HepG2 (cell line): ENCODE data around the gene CARMIL1. TPM values are rescaled to one million over a fixed set of nuclear protein-coding genes. Genes with fewer than 3 reads are reported as not detected.

Source experiments
- CBFB ChIP-seq: sonication (generic); formaldehyde crosslinking; IDR thresholded peaks from 2 replicates; pipeline ENCODE4 v1.4.0; 2020; ENCODE audit warnings: missing genetic modification reagents
- FOSL1 ChIP-seq: sonication (generic); formaldehyde crosslinking; IDR thresholded peaks from 2 replicates; pipeline ENCODE4 v1.9.0; 2021; ENCODE audit warnings: missing genetic modification reagents, borderline replicate concordance
- FOXA1 ChIP-seq, 2 experiments: fragments of 450-650 bp in 1 of 2; sonication (generic) in 1 of 2; formaldehyde crosslinking in 1 of 2; IDR thresholded peaks; 2 replicates each; pipeline versions ENCODE4 v1.4.0 to v1.6.1; 2016 to 2020; ENCODE audit warnings: missing genetic modification reagents in 1 of 2
- FOXP1 ChIP-seq, 2 experiments: fragments of 450-650 bp in 1 of 2; IDR thresholded peaks; 2 replicates each; pipeline ENCODE4 v1.6.1; 2017 to 2018; ENCODE audit warnings: antibody characterized with exemption in 1 of 2
- GLI4 ChIP-seq: sonication (generic); formaldehyde crosslinking; IDR thresholded peaks from 2 replicates; pipeline ENCODE4 v1.5.1; 2020; ENCODE audit warnings: missing genetic modification reagents, mild to moderate bottlenecking, moderate library complexity, borderline replicate concordance
- GTF2F1 ChIP-seq: fragments of 150-350 bp; IDR thresholded peaks from 2 replicates; pipeline ENCODE4 v1.6.1; 2014; ENCODE audit warnings: low read length
- ISL2 ChIP-seq: sonication (generic); formaldehyde crosslinking; IDR thresholded peaks from 2 replicates; pipeline ENCODE4 v1.5.0; 2020; ENCODE audit warnings: missing genetic modification reagents
- REXO4 ChIP-seq: sonication (generic); formaldehyde crosslinking; IDR thresholded peaks from 2 replicates; pipeline ENCODE4 v1.8.0; 2022; ENCODE audit warnings: missing genetic modification reagents, mild to moderate bottlenecking, borderline replicate concordance
- SIN3B ChIP-seq: fragments of 150-350 bp; IDR thresholded peaks from 2 replicates; pipeline ENCODE4 v1.6.1; 2014; ENCODE audit warnings: low read length
- SOX6 ChIP-seq, 2 experiments: fragments of 450-650 bp in 1 of 2; sonication (generic) in 1 of 2; formaldehyde crosslinking in 1 of 2; IDR thresholded peaks; 2 replicates each; pipeline versions ENCODE4 v1.4.0 to v1.6.1; 2017 to 2020; ENCODE audit warnings: antibody characterized with exemption in 1 of 2, mild to moderate bottlenecking in 1 of 2, missing genetic modification reagents in 1 of 2
- WIZ ChIP-seq: sonication (generic); formaldehyde crosslinking; IDR thresholded peaks from 2 replicates; pipeline ENCODE4 v1.5.1; 2020; ENCODE audit warnings: mild to moderate bottlenecking, missing genetic modification reagents
- ZNF382 ChIP-seq: sonication (generic); formaldehyde crosslinking; IDR thresholded peaks from 2 replicates; pipeline ENCODE4 v1.5.0; 2020; ENCODE audit warnings: missing genetic modification reagents, mild to moderate bottlenecking, borderline replicate concordance
- ZNF644 ChIP-seq: IDR thresholded peaks from 2 replicates; pipeline ENCODE4 v1.6.1; 2016; ENCODE audit warnings: low read depth
- ZNF816 ChIP-seq: sonication (generic); formaldehyde crosslinking; IDR thresholded peaks from 2 replicates; pipeline ENCODE4 v1.8.0; 2022; ENCODE audit warnings: missing genetic modification reagents, mild to moderate bottlenecking, borderline replicate concordance
- polyA plus RNA-seq, 8 experiments: library from polyadenylated mRNA; depleted of rRNA in 3 of 8; stranded (reverse) in 7 of 8; unstranded in 1 of 8; fragments of >200 nt; fragmentation: Illumina TruSeq in 4 of 8; extraction: Trizol in 4 of 8; gene quantifications; 2 replicates each; pipeline versions ENCODE4 v1.2.1 to v1.2.3, GENCODE V29; 2011 to 2016; ENCODE audit warnings: low read depth in 4 of 8, missing spikeins in 1 of 8, mixed read lengths in 1 of 8; ENCODE audit not compliant: insufficient read depth in 1 of 8
- total RNA-seq, 5 experiments: library from RNA; depleted of rRNA; stranded (reverse); fragments of >200 nt; fragmentation: Illumina TruSeq; extraction: Trizol; gene quantifications; 2 replicates each; pipeline ENCODE4 v1.2.3, GENCODE V29; 2016; ENCODE audit warnings: low read depth in 1 of 5
- TF ChIP-seq, protein P1 (sequence below): sonication (generic); formaldehyde crosslinking; IDR thresholded peaks from 2 replicates; pipeline ENCODE4 v1.5.1; 2020; ENCODE audit warnings: missing genetic modification reagents, mild to moderate bottlenecking, borderline replicate concordance
- TF ChIP-seq, protein P2 (sequence below), 2 experiments: fragments of 450-650 bp in 1 of 2; sonication (generic) in 1 of 2; formaldehyde crosslinking; IDR thresholded peaks; 2 replicates each; pipeline versions ENCODE4 v1.5.0 to v1.8.0; 2020 to 2022; ENCODE audit warnings: mild to moderate bottlenecking in 1 of 2, missing genetic modification reagents in 1 of 2
- TF ChIP-seq, protein P3 (sequence below): IDR thresholded peaks from 2 replicates; pipeline ENCODE4 v1.6.1; 2018; ENCODE audit warnings: missing genetic modification reagents, mild to moderate bottlenecking, missing compliant biosample characterization
- TF ChIP-seq, protein P4 (sequence below): sonication (generic); formaldehyde crosslinking; IDR thresholded peaks from 2 replicates; pipeline ENCODE4 v1.4.0; 2020; ENCODE audit warnings: missing genetic modification reagents
- TF ChIP-seq, protein P5 (sequence below): sonication (generic); formaldehyde crosslinking; IDR thresholded peaks from 2 replicates; pipeline ENCODE4 v1.8.0; 2022; ENCODE audit warnings: missing genetic modification reagents, mild to moderate bottlenecking, inconsistent platforms, borderline replicate concordance
- TF ChIP-seq, protein P6 (sequence below): IDR thresholded peaks from 2 replicates; pipeline ENCODE4 v1.6.1; 2016

CARMIL1 gene
- total and polyA plus RNA-seq, 2 of the 13 experiments (the other 11 are each of a cell fraction or from before 2014, with no cell fraction given): 1.8 to 2.6 TPM

DNA sequence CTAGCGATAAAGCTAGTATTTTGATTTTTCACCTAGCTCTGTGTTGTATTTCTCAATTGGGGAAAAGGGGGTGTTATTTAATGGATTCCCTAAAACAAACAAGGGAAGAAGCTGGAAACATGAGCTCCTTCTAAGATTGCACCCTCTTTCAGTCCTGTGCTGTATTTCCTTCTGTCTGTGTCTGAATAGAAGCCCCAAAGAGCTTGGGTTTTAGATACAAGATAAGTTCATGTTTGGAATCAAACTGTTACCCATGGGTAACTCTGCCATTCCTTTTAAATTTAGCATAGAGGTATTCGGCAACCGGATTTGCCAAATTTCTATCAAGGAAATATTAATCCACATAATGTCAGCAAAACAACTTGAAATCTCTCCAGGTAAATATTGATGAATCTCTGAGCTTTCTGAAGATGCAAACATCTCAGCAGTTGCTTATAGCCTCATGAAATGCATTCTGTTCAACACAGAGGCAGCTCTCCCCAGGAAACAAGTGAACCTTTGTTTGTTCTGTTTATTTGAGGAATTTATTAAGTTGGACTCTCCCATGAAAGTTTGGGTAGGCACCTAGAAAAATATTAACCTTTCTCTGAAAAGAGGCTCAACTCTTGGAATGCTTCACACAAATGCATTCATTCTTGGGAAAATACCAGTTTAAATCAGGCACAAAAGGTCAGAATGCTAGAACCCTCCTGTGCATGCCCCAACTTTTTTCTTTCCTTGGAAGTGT is 362.9 kb downstream of the CARMIL1 start (continued):
- TF ChIP-seq, protein P1, sequence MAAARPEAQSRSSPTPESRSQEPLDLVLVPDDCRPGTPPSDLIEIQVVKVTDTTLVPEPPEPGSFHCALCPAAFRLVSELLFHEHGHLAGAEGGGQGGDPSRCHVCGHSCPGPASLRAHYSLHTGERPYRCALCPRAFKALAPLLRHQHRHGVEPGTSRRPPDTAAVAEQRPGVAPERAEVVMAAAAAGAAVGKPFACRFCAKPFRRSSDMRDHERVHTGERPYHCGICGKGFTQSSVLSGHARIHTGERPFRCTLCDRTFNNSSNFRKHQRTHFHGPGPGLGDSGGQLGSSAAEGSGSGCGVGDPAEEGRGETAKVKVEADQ (CRISPR knock-in tag): no peak
- TF ChIP-seq SOX6 (IDR thresholded peaks at IDR 0.05) (no peak), SOX6 (CRISPR knock-in tag; IDR thresholded peaks at IDR 0.05) (peak; percentile 87), FOXA1 (IDR thresholded peaks at IDR 0.05) (no peak), FOXA1 (CRISPR knock-in tag; IDR thresholded peaks at IDR 0.05) (peak; percentile 71), ZNF816 (no peak), FOSL1 (CRISPR knock-in tag) (no peak), GLI4 (0 out of 2 replicates have a peak, but pooled peaks have one; percentile 0), ZNF644 (CRISPR knock-in tag) (peak; percentile 56; the same call in 1 of the 2 replicates), WIZ (CRISPR knock-in tag) (no peak), ISL2 (CRISPR knock-in tag) (peak; percentile 92), REXO4 (CRISPR knock-in tag) (no peak), FOXP1 (IDR thresholded peaks at IDR 0.05) (no peak), FOXP1 (CRISPR knock-in tag; IDR thresholded peaks at IDR 0.05) (peak; percentile 90), GTF2F1 (no peak), ZNF382 (CRISPR knock-in tag) (no peak), SIN3B (no peak), CBFB (CRISPR knock-in tag) (no peak)
- TF ChIP-seq, protein P2, sequence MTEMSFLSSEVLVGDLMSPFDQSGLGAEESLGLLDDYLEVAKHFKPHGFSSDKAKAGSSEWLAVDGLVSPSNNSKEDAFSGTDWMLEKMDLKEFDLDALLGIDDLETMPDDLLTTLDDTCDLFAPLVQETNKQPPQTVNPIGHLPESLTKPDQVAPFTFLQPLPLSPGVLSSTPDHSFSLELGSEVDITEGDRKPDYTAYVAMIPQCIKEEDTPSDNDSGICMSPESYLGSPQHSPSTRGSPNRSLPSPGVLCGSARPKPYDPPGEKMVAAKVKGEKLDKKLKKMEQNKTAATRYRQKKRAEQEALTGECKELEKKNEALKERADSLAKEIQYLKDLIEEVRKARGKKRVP (CRISPR knock-in tag; IDR thresholded peaks at IDR 0.05): no peak
- TF ChIP-seq, protein P3, sequence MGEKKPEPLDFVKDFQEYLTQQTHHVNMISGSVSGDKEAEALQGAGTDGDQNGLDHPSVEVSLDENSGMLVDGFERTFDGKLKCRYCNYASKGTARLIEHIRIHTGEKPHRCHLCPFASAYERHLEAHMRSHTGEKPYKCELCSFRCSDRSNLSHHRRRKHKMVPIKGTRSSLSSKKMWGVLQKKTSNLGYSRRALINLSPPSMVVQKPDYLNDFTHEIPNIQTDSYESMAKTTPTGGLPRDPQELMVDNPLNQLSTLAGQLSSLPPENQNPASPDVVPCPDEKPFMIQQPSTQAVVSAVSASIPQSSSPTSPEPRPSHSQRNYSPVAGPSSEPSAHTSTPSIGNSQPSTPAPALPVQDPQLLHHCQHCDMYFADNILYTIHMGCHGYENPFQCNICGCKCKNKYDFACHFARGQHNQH (CRISPR knock-in tag): peak; percentile 20; the same call in 1 of the 2 replicates
- TF ChIP-seq, protein P4, sequence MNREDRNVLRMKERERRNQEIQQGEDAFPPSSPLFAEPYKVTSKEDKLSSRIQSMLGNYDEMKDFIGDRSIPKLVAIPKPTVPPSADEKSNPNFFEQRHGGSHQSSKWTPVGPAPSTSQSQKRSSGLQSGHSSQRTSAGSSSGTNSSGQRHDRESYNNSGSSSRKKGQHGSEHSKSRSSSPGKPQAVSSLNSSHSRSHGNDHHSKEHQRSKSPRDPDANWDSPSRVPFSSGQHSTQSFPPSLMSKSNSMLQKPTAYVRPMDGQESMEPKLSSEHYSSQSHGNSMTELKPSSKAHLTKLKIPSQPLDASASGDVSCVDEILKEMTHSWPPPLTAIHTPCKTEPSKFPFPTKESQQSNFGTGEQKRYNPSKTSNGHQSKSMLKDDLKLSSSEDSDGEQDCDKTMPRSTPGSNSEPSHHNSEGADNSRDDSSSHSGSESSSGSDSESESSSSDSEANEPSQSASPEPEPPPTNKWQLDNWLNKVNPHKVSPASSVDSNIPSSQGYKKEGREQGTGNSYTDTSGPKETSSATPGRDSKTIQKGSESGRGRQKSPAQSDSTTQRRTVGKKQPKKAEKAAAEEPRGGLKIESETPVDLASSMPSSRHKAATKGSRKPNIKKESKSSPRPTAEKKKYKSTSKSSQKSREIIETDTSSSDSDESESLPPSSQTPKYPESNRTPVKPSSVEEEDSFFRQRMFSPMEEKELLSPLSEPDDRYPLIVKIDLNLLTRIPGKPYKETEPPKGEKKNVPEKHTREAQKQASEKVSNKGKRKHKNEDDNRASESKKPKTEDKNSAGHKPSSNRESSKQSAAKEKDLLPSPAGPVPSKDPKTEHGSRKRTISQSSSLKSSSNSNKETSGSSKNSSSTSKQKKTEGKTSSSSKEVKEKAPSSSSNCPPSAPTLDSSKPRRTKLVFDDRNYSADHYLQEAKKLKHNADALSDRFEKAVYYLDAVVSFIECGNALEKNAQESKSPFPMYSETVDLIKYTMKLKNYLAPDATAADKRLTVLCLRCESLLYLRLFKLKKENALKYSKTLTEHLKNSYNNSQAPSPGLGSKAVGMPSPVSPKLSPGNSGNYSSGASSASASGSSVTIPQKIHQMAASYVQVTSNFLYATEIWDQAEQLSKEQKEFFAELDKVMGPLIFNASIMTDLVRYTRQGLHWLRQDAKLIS: no peak
- TF ChIP-seq, protein P5, sequence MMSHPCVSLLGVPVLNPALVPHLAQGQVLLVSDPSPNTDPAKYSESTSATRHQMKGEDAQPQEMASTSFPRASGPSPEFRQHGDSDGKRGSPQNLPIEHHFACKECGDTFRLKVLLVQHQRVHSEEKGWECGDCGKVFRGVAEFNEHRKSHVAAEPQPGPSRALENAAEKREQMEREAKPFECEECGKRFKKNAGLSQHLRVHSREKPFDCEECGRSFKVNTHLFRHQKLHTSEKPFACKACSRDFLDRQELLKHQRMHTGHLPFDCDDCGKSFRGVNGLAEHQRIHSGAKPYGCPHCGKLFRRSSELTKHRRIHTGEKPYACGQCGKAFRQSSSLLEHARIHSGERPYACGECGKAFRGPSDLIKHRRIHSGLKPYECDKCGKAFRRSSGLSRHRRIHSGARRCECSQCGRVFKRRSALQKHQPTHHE (CRISPR knock-in tag): no peak
- TF ChIP-seq, protein P6, sequence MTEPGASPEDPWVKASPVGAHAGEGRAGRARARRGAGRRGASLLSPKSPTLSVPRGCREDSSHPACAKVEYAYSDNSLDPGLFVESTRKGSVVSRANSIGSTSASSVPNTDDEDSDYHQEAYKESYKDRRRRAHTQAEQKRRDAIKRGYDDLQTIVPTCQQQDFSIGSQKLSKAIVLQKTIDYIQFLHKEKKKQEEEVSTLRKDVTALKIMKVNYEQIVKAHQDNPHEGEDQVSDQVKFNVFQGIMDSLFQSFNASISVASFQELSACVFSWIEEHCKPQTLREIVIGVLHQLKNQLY (CRISPR knock-in tag): no peak
